Urothelium cell line (cell line): Measurements from ENCODE around the gene HLA-DQA1.
"Not testable (repeated sequence)": the region's sequence is repeated elsewhere in the genome, so short reads cannot be mapped to it uniquely, and the experiment has no call there.

Experiments
- DNase-seq: peaks from one replicate; pipeline ENCODE4 v3.0.0; 2011; ENCODE audit warnings: low spot score, mixed read lengths
- FAIRE-seq: peaks from 2 replicates; lab custom pipeline; 2011; peaks lifted over from hg19 to GRCh38; lab: Jason Lieb, UNC

HLA-DQA1 gene

DNA sequence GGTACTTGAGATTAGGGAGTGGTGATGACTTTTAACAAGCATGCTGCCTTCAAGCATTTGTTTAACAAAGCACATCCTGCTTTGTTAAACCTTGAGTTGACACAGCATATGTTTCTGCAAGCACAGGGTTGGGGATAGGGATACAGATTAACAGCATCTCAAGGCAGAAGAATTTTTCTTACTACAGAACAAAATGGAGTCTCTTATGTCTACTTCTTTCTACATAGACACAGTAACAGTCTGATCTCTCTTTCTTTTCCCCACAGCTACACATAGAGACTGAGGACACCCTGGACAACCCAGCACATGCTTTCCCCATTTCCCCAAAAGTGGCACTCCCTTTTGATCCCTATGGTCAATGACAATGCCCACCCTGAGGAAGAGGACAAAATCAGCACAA, 20.6 kb downstream of the HLA-DQA1 start:
- not testable (repeated sequence) for FAIRE-seq, DNase-seq

GRCh38 chr6:32658268-32658897, 21.2 kb downstream of the HLA-DQA1 start:
- DNase-seq (no peak), FAIRE-seq (no peak)

- no peak for DNase-seq
- FAIRE-seq = no peak
These were observed 22.8 kb downstream of the HLA-DQA1 start for GRCh38 chr6:32659856-32660595.

GRCh38 chr6:32662099-32662498, 24.9 kb downstream of the HLA-DQA1 start:
- DNase-seq = no peak
- no peak for FAIRE-seq

DNA sequence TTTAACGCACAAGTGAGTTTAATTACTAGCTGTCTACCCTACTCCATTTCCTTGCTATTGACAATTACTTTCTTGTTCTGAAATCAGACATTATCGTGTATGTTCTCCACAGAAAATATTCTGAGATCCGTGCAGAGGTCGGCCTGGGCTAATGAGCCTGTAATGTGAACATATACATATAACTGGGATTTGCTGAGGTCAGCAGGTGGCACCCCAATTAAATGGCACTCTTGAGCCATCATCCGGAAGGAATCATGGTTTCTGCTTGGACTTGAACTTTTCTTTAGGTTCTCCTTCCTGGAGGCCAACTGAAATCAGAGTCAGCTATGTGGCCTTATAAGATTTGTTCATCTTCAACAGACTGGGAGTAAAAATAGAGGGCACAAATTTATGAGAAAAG, 25.6 kb downstream of the HLA-DQA1 start:
- no peak for FAIRE-seq
- DNase-seq = no peak

- no peak for FAIRE-seq
- DNase-seq = no peak
These were observed 27.1 kb downstream of the HLA-DQA1 start for GRCh38 chr6:32664354-32664753.

- DNase-seq (peak; percentile 25), FAIRE-seq (no peak)
These were observed 27.7 kb downstream of the HLA-DQA1 start for GRCh38 chr6:32664827-32665362.

GRCh38 chr6:32665661-32666060, 28.5 kb downstream of the HLA-DQA1 start:
- DNase-seq (no peak), FAIRE-seq (no peak)

DNA sequence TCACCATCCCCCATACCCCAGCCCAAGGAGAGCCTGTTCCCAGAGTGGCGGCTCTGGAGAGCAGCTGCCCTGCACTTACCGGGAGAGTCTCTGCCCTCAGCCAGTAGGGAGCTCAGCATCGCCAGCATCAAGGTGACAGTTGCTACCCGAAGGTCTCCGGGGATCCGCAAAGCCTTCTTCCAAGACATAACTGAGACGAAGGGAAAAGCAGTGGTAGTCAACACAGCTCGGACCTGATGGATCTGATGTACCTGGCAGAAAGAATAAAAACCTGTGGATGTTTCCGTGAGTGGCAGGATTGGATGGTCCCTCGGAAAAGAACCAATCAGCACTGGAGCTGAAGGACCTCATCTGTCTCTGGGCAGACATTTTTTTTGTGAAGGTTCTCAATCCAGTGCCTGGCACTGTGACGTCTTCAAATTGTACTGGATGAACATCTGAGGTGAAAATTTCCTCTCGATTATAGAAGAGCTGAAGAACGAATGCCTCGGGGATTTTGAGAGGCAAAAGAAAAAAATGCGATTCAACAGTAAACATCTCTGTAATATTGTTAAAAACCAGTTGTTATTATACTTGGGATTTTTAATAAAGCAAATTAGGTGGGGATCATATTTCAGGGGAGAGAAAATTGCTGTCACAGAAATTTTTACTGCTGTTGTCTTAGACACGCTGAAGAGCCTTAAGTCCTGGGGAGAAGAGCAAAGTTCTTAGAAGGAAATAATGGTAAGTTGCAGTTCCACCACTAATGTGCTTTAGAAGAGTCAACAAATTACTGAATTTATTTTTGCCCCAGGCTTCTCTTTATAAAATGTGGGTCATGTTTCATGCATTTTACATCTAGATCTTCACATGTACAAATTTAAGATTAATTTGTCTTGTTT, 29.5 kb downstream of the HLA-DQA1 start, which contains the start of gene HLA-DQB1:
Gene HLA-DQB1 (minus strand): TSS at position 238 of the 881 bp plus-strand sequence. CDS start 50 bp downstream, at position 188.
- DNase-seq (peak; percentile 50), FAIRE-seq (no peak)

- DNase-seq = peak; percentile 11
- FAIRE-seq = no peak
These were observed 31.1 kb downstream of the HLA-DQA1 start for GRCh38 chr6:32668226-32668747.

GRCh38 chr6:32669240-32669639, 32.0 kb downstream of the HLA-DQA1 start:
- DNase-seq (no peak), FAIRE-seq (no peak)

GRCh38 chr6:32669893-32670292, 32.7 kb downstream of the HLA-DQA1 start:
- FAIRE-seq = no peak
- DNase-seq = no peak

- FAIRE-seq, DNase-seq: not testable (repeated sequence)
These were observed 34.7 kb downstream of the HLA-DQA1 start for GRCh38 chr6:32671908-32672307.

GRCh38 chr6:32674123-32674522, 36.9 kb downstream of the HLA-DQA1 start:
- not testable (repeated sequence) for DNase-seq, FAIRE-seq

- no peak for DNase-seq
- no peak for FAIRE-seq
These were observed 42.3 kb downstream of the HLA-DQA1 start for GRCh38 chr6:32679492-32679891.

- DNase-seq = no peak
- FAIRE-seq = no peak
These were observed 42.8 kb downstream of the HLA-DQA1 start for GRCh38 chr6:32680055-32680454.

GRCh38 chr6:32684246-32684645, 47.0 kb downstream of the HLA-DQA1 start:
- no peak for FAIRE-seq

GRCh38 chr6:32685603-32686002, 48.4 kb downstream of the HLA-DQA1 start:
- DNase-seq = peak; percentile 41
- FAIRE-seq = no peak

More at GRCh38 chr6:32684246-32684645, 47.0 kb downstream of the HLA-DQA1 start:
- no peak for DNase-seq

GRCh38 chr6:32689531-32690501, 52.6 kb downstream of the HLA-DQA1 start:
- DNase-seq (no peak), FAIRE-seq (no peak)
